HCT116 (cell line): Measurements from ENCODE around the gene ZNF319.

ENCODE experiments used
- ATF3 ChIP-seq: IDR thresholded peaks from 2 replicates; pipeline ENCODE4 v1.6.1; 2012
- CBX3 ChIP-seq: IDR thresholded peaks from 2 replicates; pipeline ENCODE4 v1.6.1; 2012; ENCODE audit warnings: low read depth
- CEBPB ChIP-seq: IDR thresholded peaks from 2 replicates; pipeline ENCODE4 v1.6.1; 2012; ENCODE audit warnings: low read depth
- CTCF ChIP-seq, 3 experiments: fragments of 200-600 bp in 1 of 3; sonication (generic) in 1 of 3; IDR thresholded peaks in 2 of 3; conservative IDR thresholded peaks in 1 of 3; 2 replicates each; pipeline ENCODE4 v1.5.1; 2012 to 2017; ENCODE audit warnings: low read depth in 2 of 3, low read length in 2 of 3, antibody characterized with exemption in 1 of 3, borderline replicate concordance in 1 of 3, control low read depth in 1 of 3, mild to moderate bottlenecking in 1 of 3, mixed read lengths in 1 of 3, mixed run types in 1 of 3, moderate library complexity in 1 of 3; ENCODE audit not compliant: insufficient read depth in 1 of 3
- ELF1 ChIP-seq: IDR thresholded peaks from 2 replicates; pipeline ENCODE4 v1.6.1; 2012; ENCODE audit warnings: low read depth, borderline replicate concordance
- EZH2 ChIP-seq: fragments of 200-600 bp; sonication (generic); IDR thresholded peaks from 2 replicates; pipeline ENCODE4 v1.6.1; 2017; ENCODE audit warnings: antibody characterized with exemption, mixed run types
- EZH2phosphoT487 ChIP-seq: fragments of 200-600 bp; IDR thresholded peaks from 2 replicates; pipeline ENCODE4 v1.6.1; 2018; ENCODE audit warnings: antibody characterized with exemption, borderline replicate concordance
- JUND ChIP-seq: IDR thresholded peaks from 2 replicates; pipeline ENCODE4 v1.6.1; 2012
- POLR2A ChIP-seq: IDR thresholded peaks from 2 replicates; pipeline ENCODE4 v1.7.0; 2011; ENCODE audit warnings: borderline replicate concordance; ENCODE audit not compliant: insufficient read depth, insufficient read length; ENCODE audit errors: extremely low read depth
- POLR2AphosphoS5 ChIP-seq: IDR thresholded peaks from 2 replicates; pipeline ENCODE4 v1.6.1; 2011; ENCODE audit warnings: mild to moderate bottlenecking, low read depth, low read length, moderate library complexity
- REST ChIP-seq: IDR thresholded peaks from 2 replicates; pipeline ENCODE4 v1.6.1; 2012; ENCODE audit warnings: low read depth
- YY1 ChIP-seq: IDR thresholded peaks from 2 replicates; pipeline ENCODE4 v1.6.1; 2011; ENCODE audit warnings: low read length, low read depth, moderate library complexity, mild to moderate bottlenecking; ENCODE audit not compliant: insufficient replicate concordance; ENCODE audit errors: extremely low read depth
- TF ChIP-seq, protein P1 (sequence below): IDR thresholded peaks from 2 replicates; pipeline ENCODE4 v1.6.1; 2012

- TF ChIP-seq POLR2A (no peak), CEBPB (no peak), POLR2AphosphoS5 (no peak), CTCF (IDR thresholded peaks at IDR 0.05 in 2 of 3, conservative IDR thresholded peaks at IDR 0.05 in 1 of 3; ENCODE audit: borderline replicate concordance in 1 of 3, insufficient read depth in 1 of 3, low read depth in 2 of 3, low read length in 2 of 3) (no peak), EZH2 (no peak), ELF1 (no peak), ATF3 (no peak), YY1 (no peak), JUND (no peak), CBX3 (no peak), REST (no peak), EZH2phosphoT487 (no peak)
- TF ChIP-seq, protein P1, sequence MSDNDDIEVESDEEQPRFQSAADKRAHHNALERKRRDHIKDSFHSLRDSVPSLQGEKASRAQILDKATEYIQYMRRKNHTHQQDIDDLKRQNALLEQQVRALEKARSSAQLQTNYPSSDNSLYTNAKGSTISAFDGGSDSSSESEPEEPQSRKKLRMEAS: no peak
Measured at GRCh38 chr16:57992084-57992483, 8.4 kb downstream of the ZNF319 start.
